Fibroblast of peridontal ligament (primary cell): Measurements from ENCODE around the gene OLFML2B.
"Not testable (repeated sequence)": the region's sequence is repeated elsewhere in the genome, so short reads cannot be mapped to it uniquely, and the experiment has no call there.

ENCODE experiments used
- DNase-seq: peaks from one replicate; pipeline ENCODE4 v3.0.0-alpha.2; 2010; ENCODE audit errors: extremely low read depth

OLFML2B gene

GRCh38 chr1:162023547-162024501 lies at the start of gene OLFML2B:
Gene OLFML2B (minus strand): TSS chr1:162023869. CDS start chr1:162023430, 439 bp downstream.
- peak; percentile 88 for DNase-seq

- no peak for DNase-seq
Measured at GRCh38 chr1:162072740-162073139, 49.1 kb upstream of the OLFML2B start.

- no peak for DNase-seq
Measured at GRCh38 chr1:162070825-162071224, 47.2 kb upstream of the OLFML2B start.

- DNase-seq: no peak
Measured at GRCh38 chr1:162070094-162070748, 46.6 kb upstream of the OLFML2B start.

- no peak for DNase-seq
Measured at GRCh38 chr1:162069334-162070093, 45.8 kb upstream of the OLFML2B start, which contains the start of gene NOS1AP. Gene NOS1AP (plus strand): TSS chr1:162069691. CDS start chr1:162070178, 487 bp downstream.

- no peak for DNase-seq
Measured at GRCh38 chr1:162068301-162068700, 44.6 kb upstream of the OLFML2B start.

- DNase-seq: no peak
Measured at GRCh38 chr1:162067466-162067865, 43.8 kb upstream of the OLFML2B start.

- DNase-seq: not testable (repeated sequence)
Measured at GRCh38 chr1:162066836-162067235, 43.2 kb upstream of the OLFML2B start.

GRCh38 chr1:162065016-162065415 lies 41.3 kb upstream of the OLFML2B start:
- DNase-seq: no peak

- peak; percentile 29 for DNase-seq
Measured at GRCh38 chr1:162062542-162063015, 38.9 kb upstream of the OLFML2B start.

- no peak for DNase-seq
Measured at GRCh38 chr1:162060314-162060713, 36.6 kb upstream of the OLFML2B start.

GRCh38 chr1:162059721-162060120 lies 36.1 kb upstream of the OLFML2B start:
- no peak for DNase-seq

GRCh38 chr1:162056579-162056978 lies 32.9 kb upstream of the OLFML2B start:
- DNase-seq: no peak

- peak; percentile 70 for DNase-seq
Measured at GRCh38 chr1:162056043-162056442, 32.4 kb upstream of the OLFML2B start.

- DNase-seq: peak; percentile 55
Measured at GRCh38 chr1:162055062-162055461, 31.4 kb upstream of the OLFML2B start.

- DNase-seq: not testable (repeated sequence)
Measured at GRCh38 chr1:162053949-162054348, 30.3 kb upstream of the OLFML2B start.

- no peak for DNase-seq
Measured at GRCh38 chr1:162046921-162047320, 23.3 kb upstream of the OLFML2B start.

GRCh38 chr1:162042361-162042760 lies 18.7 kb upstream of the OLFML2B start:
- DNase-seq: no peak

GRCh38 chr1:162040657-162041056 lies 17.0 kb upstream of the OLFML2B start:
- DNase-seq: peak; percentile 64

GRCh38 chr1:162040001-162040400 lies 16.3 kb upstream of the OLFML2B start:
- DNase-seq: no peak

GRCh38 chr1:162038624-162039023 lies 15.0 kb upstream of the OLFML2B start:
- no peak for DNase-seq

- DNase-seq: peak; percentile 82
Measured at GRCh38 chr1:162036163-162036562, 12.5 kb upstream of the OLFML2B start.
